Natural killer cell treated with Interleukin-12 subunit alpha and Interleukin-12 subunit beta and Interleukin-15 and Interleukin-18, amount 100 ng/mL, for 72 hours (primary cell): Measurements from ENCODE around the gene TCF21. TPM values are rescaled to one million over a fixed set of nuclear protein-coding genes. Genes with fewer than 3 reads are reported as not detected.
A peak's percentile ranks its signal among the peaks of the same experiment; 100 is the strongest.

Experiments
- ATAC-seq, 2 donors: fragments of 150-1000 bp; cut with Tn5 transposase in 1 of 2; sonication (Bioruptor Pico), chemical (Tn5 transposase) in 1 of 2; 2 replicates each; pipeline ENCODE4 v1.10.0; 2021
- DNase-seq: peaks from one replicate; pipeline ENCODE4 v3.0.0; 2022; ENCODE audit warnings: low spot score
- H3K27ac Mint-ChIP-seq, 2 donors: 1 replicate in 1 of 2; 2 replicates in 1 of 2; pipeline ENCODE4 v1.8.0; 2022; ENCODE audit warnings: mixed read lengths in 2 of 2, mild to moderate bottlenecking in 1 of 2, moderate library complexity in 1 of 2
- H3K27me3 Mint-ChIP-seq, 2 donors: 1 replicate in 1 of 2; 2 replicates in 1 of 2; pipeline ENCODE4 v1.8.0; 2022; ENCODE audit warnings: mixed read lengths in 2 of 2
- H3K36me3 Mint-ChIP-seq: one replicate; pipeline ENCODE4 v1.8.0; 2022; ENCODE audit warnings: mixed read lengths
- H3K4me1 Mint-ChIP-seq, 2 donors: 1 replicate in 1 of 2; 2 replicates in 1 of 2; pipeline ENCODE4 v1.8.0; 2022; ENCODE audit warnings: low read depth in 2 of 2, mixed read lengths in 2 of 2, mild to moderate bottlenecking in 1 of 2
- H3K4me3 Mint-ChIP-seq: one replicate; pipeline ENCODE4 v1.8.0; 2022; ENCODE audit warnings: mixed read lengths
- H3K9me3 Mint-ChIP-seq: 2 replicates; pipeline ENCODE4 v1.8.0; 2022; ENCODE audit warnings: mixed read lengths
- total RNA-seq, 2 donors: library from RNA; stranded (reverse); gene quantifications; one replicate each; pipeline ENCODE4 v1.2.3, GENCODE V29; 2022

Gene TCF21
- total RNA-seq, 2 donors from 2014 or later, result not detected

DNA sequence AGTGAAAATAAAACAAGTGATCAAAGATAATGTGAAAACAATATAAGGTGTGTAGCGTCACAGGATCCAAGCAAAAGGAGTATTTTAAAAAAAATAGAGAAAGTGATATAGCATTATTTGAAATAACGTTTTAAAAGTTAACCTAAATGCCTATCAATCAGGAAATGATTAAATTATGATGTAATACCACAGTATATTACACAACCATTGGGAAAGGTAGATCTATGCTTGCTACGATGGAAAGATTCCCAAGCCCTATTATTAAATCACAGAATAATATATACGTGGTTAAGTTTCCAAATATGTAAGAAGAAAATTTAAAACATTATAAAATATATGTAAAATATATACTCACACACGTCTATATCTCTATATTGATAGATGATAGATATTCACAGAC lies 15.4 kb upstream of the TCF21 start:
- Mint-ChIP-seq H3K4me1 (no peaks in the 10 kb centered on the region), H3K27me3 (peaks cover 14 to 19% of the 10 kb centered on the region in 2 donors), H3K9me3 (no peaks in the 10 kb centered on the region), H3K4me3 (no peak overlapping the region), H3K36me3 (no peaks in the 10 kb centered on the region), H3K27ac (no peak overlapping the region)
- ATAC-seq (no peak), DNase-seq (no peak)

DNA sequence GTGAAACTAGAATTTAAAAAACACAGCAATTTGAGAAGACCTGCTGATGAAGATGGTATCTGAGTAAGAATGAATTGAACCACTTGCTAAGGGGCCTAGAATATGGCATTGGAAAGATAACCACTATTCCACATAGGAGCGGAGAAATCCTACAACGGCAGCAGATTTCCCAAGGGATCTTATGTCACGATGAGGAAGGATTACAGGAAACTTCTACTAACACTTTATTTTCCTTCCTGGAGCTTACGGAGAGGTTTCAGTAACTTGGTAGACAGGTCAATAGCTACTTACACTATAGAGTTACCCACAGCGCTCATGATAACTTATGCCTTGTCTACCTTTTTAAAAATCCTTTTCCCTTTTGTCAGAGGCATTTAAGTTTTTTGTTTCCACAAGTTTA lies 11.8 kb upstream of the TCF21 start:
- no peaks in the 10 kb centered on the region for H3K9me3 Mint-ChIP-seq
- peaks cover 20 to 42% of the 10 kb centered on the region in 2 donors for H3K27me3 Mint-ChIP-seq
- no peak overlapping the region for H3K4me3 Mint-ChIP-seq
- H3K4me1 Mint-ChIP-seq, result no peaks in the 10 kb centered on the region
- H3K27ac Mint-ChIP-seq, result no peak overlapping the region
- ATAC-seq, result no peak
- no peaks in the 10 kb centered on the region for H3K36me3 Mint-ChIP-seq
- DNase-seq, result no peak

DNA sequence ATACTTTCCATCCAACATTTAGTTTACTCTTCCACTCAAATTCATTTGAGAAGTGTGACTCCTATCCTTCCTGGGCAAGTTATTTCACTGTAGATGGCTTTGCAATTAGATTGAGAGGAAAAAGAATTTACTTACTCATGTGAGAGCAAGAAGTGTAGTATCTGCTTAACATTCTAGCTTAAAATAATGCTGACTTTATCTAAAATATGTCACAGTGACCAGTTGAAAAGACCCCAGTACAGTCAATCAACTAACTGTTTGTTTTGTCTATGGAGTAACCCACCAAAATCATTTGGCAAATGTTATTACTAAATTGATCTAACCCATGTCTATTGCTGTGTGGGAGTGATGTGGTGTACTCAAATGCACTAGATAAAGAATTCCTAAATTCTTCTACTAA lies 8.9 kb upstream of the TCF21 start:
- ATAC-seq (no peak), DNase-seq (no peak)
- H3K27me3 Mint-ChIP-seq, result peaks cover 24 to 48% of the 10 kb centered on the region in 2 donors
- H3K4me3 Mint-ChIP-seq, result no peak overlapping the region
- H3K4me1 Mint-ChIP-seq, result no peaks in the 10 kb centered on the region
- H3K36me3 Mint-ChIP-seq, result no peaks in the 10 kb centered on the region
- H3K27ac Mint-ChIP-seq, result no peak overlapping the region
- no peaks in the 10 kb centered on the region for H3K9me3 Mint-ChIP-seq

DNA sequence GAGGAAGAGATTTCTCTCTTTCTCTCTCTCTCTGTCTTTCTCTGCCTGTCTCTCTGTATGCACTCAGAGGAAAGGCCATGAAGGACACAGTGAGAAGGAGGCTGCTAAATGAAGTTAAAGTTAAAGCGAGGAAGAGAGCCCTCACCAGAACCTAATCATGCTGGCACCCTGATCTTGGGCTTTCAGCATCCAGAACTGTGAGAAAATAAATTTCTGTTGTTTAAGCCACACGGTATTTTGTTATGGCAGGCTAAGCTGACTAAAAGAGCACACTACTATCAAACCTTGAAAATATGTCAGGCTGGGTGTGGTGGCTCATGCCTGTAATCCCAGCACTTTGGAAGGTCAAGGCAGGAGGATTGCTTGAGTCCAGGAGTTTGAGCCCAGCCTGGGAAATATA lies 8.0 kb upstream of the TCF21 start:
- no peak overlapping the region for H3K4me3 Mint-ChIP-seq
- ATAC-seq, result no peak
- H3K4me1 Mint-ChIP-seq, result no peaks in the 10 kb centered on the region
- H3K36me3 Mint-ChIP-seq, result no peaks in the 10 kb centered on the region
- DNase-seq, result no peak
- H3K27me3 Mint-ChIP-seq, result peaks cover 31 to 54% of the 10 kb centered on the region in 2 donors
- H3K27ac Mint-ChIP-seq, result no peak overlapping the region
- no peaks in the 10 kb centered on the region for H3K9me3 Mint-ChIP-seq

DNA sequence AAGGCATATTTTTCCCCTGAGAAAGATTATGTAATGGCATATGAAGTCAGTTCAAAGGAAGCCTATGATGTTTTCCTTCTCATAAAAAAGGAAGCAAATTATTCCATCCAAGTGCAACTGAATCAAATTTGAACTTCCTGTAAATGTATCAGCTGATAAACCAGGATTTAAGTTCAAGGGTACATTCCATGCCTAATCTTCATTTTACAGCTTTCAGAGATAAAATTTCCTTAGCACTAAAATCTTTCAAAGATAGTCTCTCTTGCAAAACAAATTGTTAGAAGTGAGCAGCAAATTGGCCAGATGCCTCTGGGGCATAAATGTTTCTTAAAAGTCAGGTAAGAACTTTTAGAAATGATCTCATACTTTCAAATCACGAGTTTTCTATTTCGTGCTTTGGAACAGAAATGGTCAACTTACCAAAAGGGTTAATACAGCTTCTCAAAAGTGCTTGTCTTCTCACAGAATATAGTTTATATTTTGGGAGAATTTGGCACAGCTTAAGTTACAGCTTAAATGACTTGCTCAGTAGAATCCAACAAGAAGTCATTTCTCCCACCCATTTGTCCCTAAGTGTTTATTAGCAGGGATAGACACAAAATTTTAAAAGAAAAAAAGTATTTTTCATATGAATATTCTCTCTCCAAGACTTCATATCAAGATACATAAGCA lies 2.7 kb upstream of the TCF21 start:
- Mint-ChIP-seq H3K27me3 (peaks cover 51 to 67% of the 10 kb centered on the region in 2 donors), H3K9me3 (no peaks in the 10 kb centered on the region), H3K27ac (no peak overlapping the region), H3K4me3 (no peak overlapping the region), H3K36me3 (no peaks in the 10 kb centered on the region), H3K4me1 (peaks cover 6 to 7% of the 10 kb centered on the region in 2 donors)
- ATAC-seq (no peak), DNase-seq (no peak)

DNA sequence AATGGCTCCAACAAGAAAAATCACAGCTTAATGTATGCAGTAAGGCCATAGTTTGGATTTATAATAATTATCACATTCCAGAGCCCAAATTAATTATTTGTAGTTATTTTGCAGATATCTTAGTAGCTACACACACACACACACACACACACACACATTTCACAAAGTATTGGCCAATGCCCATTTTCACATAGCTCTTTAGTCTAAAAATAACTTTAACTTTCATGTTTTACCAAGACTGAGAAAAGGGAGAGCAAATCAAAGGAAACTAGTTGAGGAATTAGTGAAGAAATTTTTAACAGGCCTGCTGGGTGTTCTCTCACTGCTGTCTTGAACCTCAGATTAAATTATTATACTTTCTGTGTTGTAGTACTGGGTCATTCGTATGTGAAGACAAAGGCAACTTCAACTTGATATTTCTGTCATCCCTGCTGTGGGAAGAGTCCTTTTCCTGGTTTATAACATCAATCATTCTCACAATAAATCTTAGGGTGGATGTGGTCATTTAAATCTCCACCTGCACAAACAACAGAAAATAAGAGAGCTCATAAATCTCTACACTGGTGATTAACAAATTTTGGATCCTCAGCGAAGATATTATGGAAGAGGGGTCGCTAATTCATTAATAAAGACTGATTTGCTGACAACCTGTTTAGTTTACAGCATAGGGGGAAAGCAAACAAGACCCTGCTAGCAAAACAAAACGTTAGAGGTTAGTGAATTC lies 1.6 kb upstream of the TCF21 start:
- H3K27me3 Mint-ChIP-seq, result peaks cover 55 to 77% of the 10 kb centered on the region in 2 donors
- ATAC-seq (no peak), DNase-seq (no peak)
- no peaks in the 10 kb centered on the region for H3K36me3 Mint-ChIP-seq
- H3K27ac Mint-ChIP-seq, result no peak overlapping the region
- no peaks in the 10 kb centered on the region for H3K9me3 Mint-ChIP-seq
- no peak overlapping the region for H3K4me3 Mint-ChIP-seq
- peaks cover 9 to 15% of the 10 kb centered on the region in 2 donors for H3K4me1 Mint-ChIP-seq

DNA sequence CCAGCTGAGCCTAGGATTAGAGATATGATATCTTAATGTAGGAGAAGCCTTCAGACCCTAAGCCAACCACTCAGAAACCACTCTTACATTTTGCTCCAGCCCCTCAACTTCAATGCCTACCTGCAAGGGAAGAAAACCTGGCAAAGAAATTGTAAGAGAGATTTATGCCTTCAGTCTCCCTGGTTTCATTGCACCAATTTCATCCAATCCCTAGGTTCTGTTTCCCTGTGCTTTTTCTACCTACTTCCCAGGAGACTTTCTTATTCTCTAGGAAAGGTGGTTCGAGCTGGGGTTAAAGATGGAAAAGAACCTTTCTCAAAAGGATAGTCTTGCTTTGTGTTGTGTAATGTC lies 1.1 kb upstream of the TCF21 start:
- no peak overlapping the region for H3K27ac Mint-ChIP-seq
- H3K9me3 Mint-ChIP-seq, result no peaks in the 10 kb centered on the region
- no peak overlapping the region for H3K4me3 Mint-ChIP-seq
- H3K36me3 Mint-ChIP-seq, result no peaks in the 10 kb centered on the region
- DNase-seq (no peak), ATAC-seq (no peak)
- peaks cover 53 to 83% of the 10 kb centered on the region in 2 donors for H3K27me3 Mint-ChIP-seq
- peaks cover 9 to 17% of the 10 kb centered on the region in 2 donors for H3K4me1 Mint-ChIP-seq

DNA sequence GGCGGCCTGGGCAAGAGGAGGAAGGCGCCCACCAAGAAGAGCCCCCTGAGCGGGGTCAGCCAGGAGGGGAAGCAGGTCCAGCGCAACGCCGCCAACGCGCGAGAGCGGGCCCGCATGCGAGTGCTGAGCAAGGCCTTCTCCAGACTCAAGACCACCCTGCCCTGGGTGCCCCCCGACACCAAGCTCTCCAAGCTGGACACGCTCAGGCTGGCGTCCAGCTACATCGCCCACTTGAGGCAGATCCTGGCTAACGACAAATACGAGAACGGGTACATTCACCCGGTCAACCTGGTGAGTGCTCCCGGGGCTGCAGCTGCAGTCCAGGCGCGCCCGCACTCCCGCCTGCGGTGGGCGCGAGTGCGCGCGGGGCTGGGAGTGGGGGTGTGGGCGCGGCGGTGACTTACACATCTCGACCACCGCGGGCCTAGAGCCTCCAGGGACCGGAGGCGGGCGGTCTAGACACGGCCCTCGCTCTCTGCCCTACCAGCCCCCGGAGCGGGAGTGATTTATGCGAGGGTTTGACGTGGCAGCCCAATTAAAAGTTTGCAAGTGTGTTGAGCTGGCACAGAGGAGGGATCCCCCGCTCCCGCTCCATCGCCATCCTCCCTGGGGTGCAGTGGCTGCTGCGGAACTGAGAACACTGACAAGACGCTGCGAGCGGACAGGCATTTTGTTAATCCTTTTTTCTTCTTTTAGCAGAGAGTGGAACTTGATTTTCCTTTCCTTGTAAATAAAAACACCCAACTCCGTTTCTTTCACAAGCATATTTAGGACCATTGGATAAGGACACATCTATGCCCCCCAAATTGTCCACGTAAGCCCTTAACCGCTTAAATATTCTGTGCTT lies 867 bp downstream of the TCF21 start:
- H3K27ac Mint-ChIP-seq, result no peak overlapping the region
- H3K4me3 Mint-ChIP-seq, result no peak overlapping the region
- H3K9me3 Mint-ChIP-seq, result no peaks in the 10 kb centered on the region
- peaks cover 15 to 30% of the 10 kb centered on the region in 2 donors for H3K4me1 Mint-ChIP-seq
- peaks cover 4% of the 10 kb centered on the region for H3K36me3 Mint-ChIP-seq
- ATAC-seq, result peak in 1 of 2 donors; percentile 54
- no peak for DNase-seq
- peaks cover 68 to 86% of the 10 kb centered on the region in 2 donors for H3K27me3 Mint-ChIP-seq

DNA sequence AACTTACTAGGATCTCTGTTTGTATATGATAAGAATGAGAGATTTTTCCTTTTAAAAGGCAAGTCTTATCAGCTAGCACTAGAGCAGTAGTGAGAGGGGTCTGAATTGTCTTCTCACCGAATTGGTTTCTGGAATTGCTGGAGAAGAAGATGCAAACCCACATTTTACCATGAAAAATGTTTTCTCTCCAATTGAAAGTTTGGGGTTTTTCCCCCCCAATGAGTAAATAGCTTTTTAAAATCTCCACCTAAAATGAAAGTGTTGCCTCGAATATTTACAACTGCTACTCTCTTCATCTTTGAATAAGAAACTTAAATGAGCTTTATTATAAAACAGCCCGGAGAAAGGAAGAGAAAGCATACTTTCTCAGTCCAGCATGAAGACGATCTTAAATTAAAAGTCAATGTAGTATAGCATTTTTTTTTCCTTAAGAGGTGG lies 1.8 kb downstream of the TCF21 start:
- H3K27ac Mint-ChIP-seq, result no peak overlapping the region
- DNase-seq (no peak), ATAC-seq (no peak)
- H3K27me3 Mint-ChIP-seq, result peaks cover 65 to 84% of the 10 kb centered on the region in 2 donors
- peak overlapping the region; percentile 72 for H3K4me3 Mint-ChIP-seq
- H3K36me3 Mint-ChIP-seq, result peaks cover 4% of the 10 kb centered on the region
- H3K9me3 Mint-ChIP-seq, result no peaks in the 10 kb centered on the region
- peaks cover 15 to 30% of the 10 kb centered on the region in 2 donors for H3K4me1 Mint-ChIP-seq

DNA sequence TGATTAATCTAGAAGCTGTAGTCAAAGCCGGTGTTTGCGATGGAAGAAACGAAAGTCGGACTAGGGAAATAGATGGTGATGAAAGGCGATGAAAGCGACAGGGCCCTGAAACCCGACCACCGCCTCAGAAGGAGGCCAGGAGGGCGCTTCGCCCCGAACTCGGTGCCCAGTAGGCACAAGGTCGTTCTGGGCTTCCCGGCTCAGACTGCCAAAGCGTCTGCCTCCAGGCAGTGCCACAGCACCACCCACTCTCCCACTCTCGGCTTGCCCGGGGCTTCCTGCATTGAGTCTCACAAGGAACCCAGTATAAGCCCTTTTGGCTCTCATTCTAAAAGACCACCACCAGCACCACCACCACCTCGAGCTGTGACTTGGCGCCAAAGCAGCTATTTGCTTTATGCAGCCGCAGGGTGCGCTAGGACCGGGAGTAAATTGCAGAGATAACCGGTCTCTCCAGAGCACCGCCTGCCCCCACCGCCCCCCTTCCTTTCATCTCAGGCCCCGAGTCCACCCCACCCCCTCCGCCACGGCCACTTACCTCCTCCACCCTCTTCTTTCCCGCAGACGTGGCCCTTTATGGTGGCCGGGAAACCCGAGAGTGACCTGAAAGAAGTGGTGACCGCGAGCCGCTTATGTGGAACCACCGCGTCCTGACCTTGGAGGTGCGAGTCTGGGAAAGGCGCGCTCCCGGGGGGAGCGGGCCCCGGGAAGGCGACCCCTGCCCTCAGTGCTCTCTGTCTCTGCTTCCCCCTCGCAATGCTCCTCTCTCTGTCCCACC lies 2.4 kb downstream of the TCF21 start:
- peaks cover 66 to 87% of the 10 kb centered on the region in 2 donors for H3K27me3 Mint-ChIP-seq
- H3K27ac Mint-ChIP-seq, result no peak overlapping the region
- H3K36me3 Mint-ChIP-seq, result peaks cover 4% of the 10 kb centered on the region
- peaks cover 15 to 30% of the 10 kb centered on the region in 2 donors for H3K4me1 Mint-ChIP-seq
- peak overlapping the region; percentile 72 for H3K4me3 Mint-ChIP-seq
- ATAC-seq (peak in 1 of 2 donors; percentile 32), DNase-seq (no peak)
- no peaks in the 10 kb centered on the region for H3K9me3 Mint-ChIP-seq

DNA sequence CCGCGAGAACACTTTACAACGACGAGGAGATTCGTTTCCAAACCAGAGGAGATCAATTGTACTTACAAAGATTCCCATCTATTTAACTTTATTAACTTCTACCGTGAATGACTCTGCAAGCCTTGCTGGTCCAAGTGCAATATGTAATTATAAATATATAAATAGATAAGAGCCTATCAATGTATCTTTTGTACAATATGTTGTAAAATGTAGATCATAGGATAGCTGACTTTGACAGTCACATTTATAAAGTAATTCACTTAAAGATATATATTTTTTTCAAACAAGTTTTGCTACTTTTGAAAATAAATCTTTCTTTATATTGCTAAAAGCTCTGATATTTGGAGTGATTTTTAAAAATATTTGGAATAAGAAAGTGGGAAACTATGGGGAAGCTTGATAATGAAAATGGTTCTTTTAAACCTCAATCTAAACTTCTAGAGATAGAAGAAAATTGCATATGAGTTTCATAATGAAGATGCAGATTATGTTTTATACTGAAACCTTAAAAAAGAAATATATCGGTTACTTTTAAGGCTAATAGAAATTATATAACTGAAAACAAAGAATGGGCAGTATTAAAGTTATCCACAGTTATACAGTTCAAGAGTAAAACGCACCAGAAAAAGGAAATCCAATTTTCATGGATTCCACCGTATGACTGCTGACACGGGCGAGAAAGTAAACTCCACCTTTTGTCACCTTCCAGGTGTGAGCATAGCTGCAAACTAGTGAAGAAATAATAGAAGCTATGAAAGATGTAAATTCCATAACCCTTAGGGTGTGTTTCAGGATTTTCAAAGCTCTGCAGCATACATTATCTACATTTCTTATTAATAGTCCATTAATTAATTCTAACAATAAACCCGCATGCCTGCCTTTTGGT lies 3.3 kb downstream of the TCF21 start:
- peaks cover 4% of the 10 kb centered on the region for H3K36me3 Mint-ChIP-seq
- peaks cover 15 to 30% of the 10 kb centered on the region in 2 donors for H3K4me1 Mint-ChIP-seq
- peaks cover 67 to 91% of the 10 kb centered on the region in 2 donors for H3K27me3 Mint-ChIP-seq
- H3K4me3 Mint-ChIP-seq, result peak overlapping the region; percentile 48
- no peak for ATAC-seq
- H3K9me3 Mint-ChIP-seq, result no peaks in the 10 kb centered on the region
- H3K27ac Mint-ChIP-seq, result no peak overlapping the region
- no peak for DNase-seq

DNA sequence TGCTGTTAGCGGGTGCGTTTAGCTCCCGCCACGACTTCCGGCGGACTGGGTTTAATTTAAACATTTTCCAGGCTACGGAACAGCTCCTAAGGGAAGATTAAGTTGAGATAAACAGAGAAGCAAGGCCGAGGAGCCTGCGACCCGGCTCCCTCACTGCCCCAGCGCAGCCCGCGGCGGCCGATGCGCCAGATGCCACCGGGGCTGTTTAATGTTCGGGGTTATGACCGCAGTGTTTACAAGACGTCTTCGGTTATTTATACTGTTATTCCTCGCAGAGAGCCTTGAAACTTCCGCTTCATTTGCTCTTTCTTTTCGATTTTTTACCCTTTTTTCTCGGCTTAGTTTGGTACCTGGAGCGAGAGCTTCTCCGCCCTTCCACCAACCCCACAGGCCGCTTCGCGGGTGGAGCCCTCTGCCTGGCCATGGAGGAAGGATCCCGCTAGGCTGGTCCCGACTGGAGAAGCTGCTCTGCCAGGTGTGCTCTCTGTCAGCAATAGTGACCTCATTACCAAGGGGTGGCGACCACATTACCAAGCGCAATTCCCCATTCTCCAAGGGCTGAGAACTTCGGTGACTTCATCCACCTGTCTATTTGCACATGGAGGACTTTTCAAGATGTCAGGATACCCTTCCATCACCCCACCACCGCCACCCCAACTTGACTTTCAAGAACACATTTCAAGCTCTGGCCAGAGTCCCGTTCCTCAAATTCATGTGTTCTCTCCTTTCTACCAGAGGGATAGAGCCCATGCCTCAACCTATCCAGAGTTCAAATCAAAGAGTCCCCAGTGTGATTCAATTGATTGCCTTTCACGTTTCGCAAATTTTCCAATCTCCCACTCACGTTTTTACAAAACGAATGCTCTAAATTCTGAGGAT lies 4.1 kb downstream of the TCF21 start:
- Mint-ChIP-seq H3K4me3 (no peak overlapping the region), H3K27ac (no peak overlapping the region), H3K36me3 (peaks cover 4% of the 10 kb centered on the region), H3K4me1 (peaks cover 15 to 30% of the 10 kb centered on the region in 2 donors), H3K27me3 (peaks cover 63 to 90% of the 10 kb centered on the region in 2 donors), H3K9me3 (no peaks in the 10 kb centered on the region)
- ATAC-seq (no peak), DNase-seq (no peak)
